Germinal center (tissue), 1 donor: Measurements from ENCODE around the gene SIK3.

Experiments used
- DNase-seq: peaks from one replicate; pipeline ENCODE4 v3.0.0; 2012; ENCODE audit warnings: mixed read lengths, low spot score

Gene SIK3

GRCh38 chr11:116866804-116867455 is 231.3 kb downstream of the SIK3 start:
- no peak for DNase-seq

- no peak for DNase-seq
Observed at GRCh38 chr11:116865696-116866095, 232.5 kb downstream of the SIK3 start.

GRCh38 chr11:116864531-116864930 is 233.7 kb downstream of the SIK3 start:
- DNase-seq, result no peak

GRCh38 chr11:116862951-116863350 is 235.3 kb downstream of the SIK3 start:
- DNase-seq, result no peak

- no peak for DNase-seq
Observed at GRCh38 chr11:116862185-116862584, 236.0 kb downstream of the SIK3 start.

GRCh38 chr11:116861539-116861938 is 236.7 kb downstream of the SIK3 start:
- no peak for DNase-seq

GRCh38 chr11:116860303-116860702 is 237.9 kb downstream of the SIK3 start:
- no peak for DNase-seq

GRCh38 chr11:116859175-116859574 is 239.1 kb downstream of the SIK3 start:
- no peak for DNase-seq

GRCh38 chr11:116857936-116858335 is 240.3 kb downstream of the SIK3 start:
- no peak for DNase-seq

- DNase-seq, result no peak
Observed at GRCh38 chr11:116857316-116857715, 240.9 kb downstream of the SIK3 start.

- no peak for DNase-seq
Observed at GRCh38 chr11:116856423-116856822, 241.8 kb downstream of the SIK3 start.

- no peak for DNase-seq
Observed at GRCh38 chr11:116855413-116855812, 242.8 kb downstream of the SIK3 start.

GRCh38 chr11:116853461-116854073 is 244.7 kb downstream of the SIK3 start:
- DNase-seq, result peak; percentile 72

- no peak for DNase-seq
Observed at GRCh38 chr11:116852261-116853031, 245.8 kb downstream of the SIK3 start.

GRCh38 chr11:116851626-116852025 is 246.6 kb downstream of the SIK3 start:
- no peak for DNase-seq

- DNase-seq, result no peak
Observed at GRCh38 chr11:116849486-116849885, 248.7 kb downstream of the SIK3 start.

GRCh38 chr11:116849060-116849459 is 249.2 kb downstream of the SIK3 start:
- DNase-seq, result no peak

GRCh38 chr11:116847612-116848011 is 250.6 kb downstream of the SIK3 start:
- DNase-seq, result no peak

GRCh38 chr11:116844722-116845121 is 253.5 kb downstream of the SIK3 start:
- no peak for DNase-seq

GRCh38 chr11:116843661-116844060 is 254.6 kb downstream of the SIK3 start:
- no peak for DNase-seq

GRCh38 chr11:116842909-116843308 is 255.3 kb downstream of the SIK3 start:
- DNase-seq, result no peak

GRCh38 chr11:116842117-116842516 is 256.1 kb downstream of the SIK3 start:
- no peak for DNase-seq

- no peak for DNase-seq
Observed at GRCh38 chr11:116840746-116841296, 257.4 kb downstream of the SIK3 start.
